Mononuclear cell (primary cell): ENCODE results near the gene PSENEN. TPM values are rescaled to one million over a fixed set of nuclear protein-coding genes. Genes with fewer than 3 reads are reported as not detected.
"Not testable (repeated sequence)": the region's sequence is repeated elsewhere in the genome, so short reads cannot be mapped to it uniquely, and the experiment has no call there.

Experiments used
- H3K27me3 ChIP-seq: 2 replicates; pipeline ENCODE4 v1.6.0; 2011; ENCODE audit warnings: low read length, control low read depth; ENCODE audit not compliant: insufficient read depth
- H3K4me1 ChIP-seq: 2 replicates; pipeline ENCODE4 v1.5.1; 2011; ENCODE audit warnings: mild to moderate bottlenecking, low read length, control low read depth; ENCODE audit not compliant: insufficient read depth
- H3K4me3 ChIP-seq: 2 replicates; pipeline ENCODE4 v1.5.1; 2011; ENCODE audit warnings: mild to moderate bottlenecking, low read length, moderate library complexity
- H3K9me3 ChIP-seq: 2 replicates; pipeline ENCODE4 v1.5.1; 2011; ENCODE audit warnings: low read depth, mild to moderate bottlenecking, control low read depth, low read length
- total RNA-seq: library from RNA; depleted of rRNA; stranded (reverse); fragments of >200 nt; gene quantifications from one replicate; pipeline ENCODE4 v1.2.3, GENCODE V29; 2012

Gene PSENEN
- total RNA-seq, 1 donor, result 8.0 TPM

DNA sequence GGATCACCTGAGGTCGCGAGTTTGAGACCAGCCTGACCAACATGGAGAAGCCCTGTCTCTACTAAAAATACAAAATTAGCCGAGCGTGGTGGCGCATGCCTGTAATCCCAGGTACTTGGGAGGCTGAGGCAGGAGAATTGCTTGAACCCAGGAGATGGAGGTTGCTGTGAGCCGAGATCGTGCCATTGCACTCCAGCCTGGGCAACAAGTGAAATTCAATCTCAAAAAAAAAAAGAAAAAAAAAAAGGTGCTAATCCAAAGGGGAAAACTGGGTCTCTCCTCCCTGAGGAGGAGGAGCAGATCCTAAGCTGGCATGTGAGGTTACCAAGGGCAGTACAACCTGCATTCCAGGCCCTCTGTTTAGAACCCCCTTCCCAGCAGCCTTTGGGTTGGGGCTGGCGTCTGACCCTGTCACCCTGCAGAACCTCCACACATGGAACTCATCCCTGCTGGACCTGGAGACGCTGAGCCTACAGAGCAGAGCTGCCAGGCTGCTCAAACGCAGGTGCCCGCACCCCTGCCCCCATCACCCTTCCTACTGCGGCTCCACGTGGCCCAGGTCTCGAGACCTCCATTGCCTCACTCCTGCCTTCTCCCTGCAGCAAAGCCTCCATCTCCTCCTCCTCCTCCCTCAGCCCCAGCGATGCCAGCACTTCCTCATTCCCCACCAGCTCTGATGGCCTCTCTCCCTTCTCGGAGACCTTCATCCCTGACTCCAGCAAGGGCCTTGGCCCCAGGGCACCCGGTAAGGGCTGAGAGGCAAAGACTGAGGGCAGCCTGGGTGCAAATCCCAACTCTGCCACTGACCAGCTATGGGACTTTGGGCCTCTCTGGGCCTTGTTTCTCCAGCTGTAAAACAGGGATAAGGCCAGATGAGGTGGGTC is 19.2 kb downstream of the PSENEN start:
- H3K4me1 ChIP-seq, result no peaks in the 10 kb centered on the region
- no peaks in the 10 kb centered on the region for H3K27me3 ChIP-seq
- no peaks in the 10 kb centered on the region for H3K9me3 ChIP-seq
- no peak overlapping the region for H3K4me3 ChIP-seq

DNA sequence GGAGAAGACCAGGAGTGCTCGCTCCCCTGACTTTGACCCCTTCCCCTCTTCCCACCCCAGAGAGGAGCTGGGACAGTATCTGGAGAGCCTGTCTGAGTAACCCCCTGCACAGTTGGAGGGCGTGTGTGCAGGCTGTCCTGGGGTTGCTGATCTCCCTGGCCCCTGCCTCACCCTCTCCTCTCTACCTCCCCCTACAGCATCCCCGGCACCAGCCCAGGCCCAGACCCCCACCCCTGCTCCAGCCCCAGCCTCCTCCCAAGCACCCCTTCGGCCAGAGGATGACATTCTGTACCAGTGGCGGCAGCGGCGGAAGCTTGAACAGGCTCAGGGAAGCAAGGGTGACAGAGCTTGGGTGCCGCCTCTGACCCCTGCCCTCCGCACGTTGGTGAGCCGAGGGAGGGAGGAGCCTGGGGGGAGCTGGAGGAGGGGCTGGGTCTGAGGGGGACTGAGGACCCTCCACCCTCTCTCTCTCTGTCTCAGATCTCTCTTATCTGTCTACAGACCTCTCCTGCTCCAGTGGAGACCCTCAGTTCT is 21.2 kb downstream of the PSENEN start:
- H3K27me3 ChIP-seq, result no peaks in the 10 kb centered on the region
- no peak overlapping the region for H3K4me3 ChIP-seq
- H3K9me3 ChIP-seq, result no peaks in the 10 kb centered on the region
- no peaks in the 10 kb centered on the region for H3K4me1 ChIP-seq

GRCh38 chr19:35767288-35768081 is 22.0 kb downstream of the PSENEN start:
- Histone ChIP-seq H3K27me3 (no peaks in the 10 kb centered on the region), H3K9me3 (no peaks in the 10 kb centered on the region), H3K4me3 (no peak overlapping the region), H3K4me1 (no peaks in the 10 kb centered on the region)

DNA sequence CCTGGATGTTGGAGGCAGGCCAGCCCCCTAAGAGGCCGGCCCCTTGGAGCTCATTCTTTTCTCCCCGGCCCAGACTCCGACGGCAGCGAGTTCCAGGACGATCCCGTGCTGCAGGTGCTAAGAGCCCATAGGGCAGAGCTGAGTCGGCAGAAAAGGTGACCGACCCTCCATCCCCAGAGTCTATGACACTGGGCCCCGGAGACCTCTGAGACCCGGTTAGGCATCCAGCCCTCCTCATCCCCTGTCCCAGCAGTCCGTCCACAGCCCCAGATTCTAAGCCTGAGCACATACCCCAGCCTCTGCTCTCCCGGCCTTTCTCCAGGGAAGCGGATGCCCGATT is 22.6 kb downstream of the PSENEN start:
- no peaks in the 10 kb centered on the region for H3K27me3 ChIP-seq
- H3K4me3 ChIP-seq, result no peak overlapping the region
- no peaks in the 10 kb centered on the region for H3K9me3 ChIP-seq
- H3K4me1 ChIP-seq, result no peaks in the 10 kb centered on the region

DNA sequence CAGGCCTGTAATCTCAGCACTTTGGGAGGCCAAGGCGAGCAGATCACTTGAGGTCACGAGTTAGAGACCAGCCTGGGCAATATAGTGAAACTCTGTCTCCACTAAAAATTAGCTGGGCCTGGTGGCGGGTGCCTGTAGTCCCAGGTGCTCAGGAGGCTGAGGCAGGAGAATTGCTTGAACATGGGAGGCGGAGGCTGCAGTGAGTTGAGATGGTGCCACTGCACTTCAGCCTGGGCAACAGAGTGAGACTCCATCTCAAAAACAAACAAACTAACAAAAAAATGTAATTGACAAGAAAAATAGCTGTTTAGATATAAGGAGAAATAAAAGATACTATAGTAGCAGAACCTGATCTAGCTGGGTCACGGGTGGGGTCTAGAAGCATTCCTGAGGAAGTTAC is 26.9 kb downstream of the PSENEN start:
- H3K27me3 ChIP-seq, H3K9me3 ChIP-seq, H3K4me3 ChIP-seq: not testable (repeated sequence)
- H3K4me1 ChIP-seq, result peaks cover 12% of the 10 kb centered on the region

DNA sequence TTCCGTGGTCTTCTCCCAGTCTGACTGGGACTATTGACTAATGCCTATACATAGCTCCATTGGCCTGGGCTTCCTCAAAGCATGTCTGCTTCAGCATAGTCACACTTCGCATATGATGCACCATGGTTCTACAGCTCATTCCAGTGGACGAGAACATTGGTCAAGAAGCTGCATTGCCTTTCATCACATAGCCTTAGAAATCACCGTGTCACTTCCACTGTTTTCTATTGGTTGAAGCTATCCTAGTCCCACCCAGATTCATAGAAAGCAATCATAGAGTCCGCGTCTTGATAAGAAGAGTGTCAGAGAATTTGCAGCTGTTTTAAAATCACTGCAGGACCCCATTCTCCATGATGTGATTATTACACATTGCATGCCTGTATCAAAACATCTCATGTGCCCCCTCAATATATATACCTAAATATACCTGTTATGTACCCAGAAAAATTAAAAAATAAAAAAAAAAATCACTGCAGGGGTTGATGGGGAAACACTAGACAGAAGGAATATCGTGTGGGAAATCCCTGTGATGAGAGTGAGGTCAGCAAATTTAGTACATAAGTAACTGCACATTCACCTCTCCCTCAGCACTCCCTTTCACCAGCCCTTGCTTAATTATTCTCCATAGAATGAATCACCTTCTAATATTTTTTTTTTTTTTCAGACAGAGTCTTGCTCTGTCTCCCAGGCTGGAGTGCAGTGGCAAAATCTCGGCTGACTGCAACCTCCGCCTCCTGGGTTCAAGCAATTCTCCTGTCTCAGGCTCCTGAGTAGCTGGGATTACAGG is 27.8 kb downstream of the PSENEN start:
- Histone ChIP-seq H3K4me1 (peaks cover 12% of the 10 kb centered on the region), H3K27me3 (no peaks in the 10 kb centered on the region), H3K4me3 (no peak overlapping the region), H3K9me3 (no peaks in the 10 kb centered on the region)

- Histone ChIP-seq H3K27me3 (no peaks in the 10 kb centered on the region), H3K9me3 (no peaks in the 10 kb centered on the region), H3K4me3 (peak overlapping the region; percentile 52), H3K4me1 (peaks cover 12% of the 10 kb centered on the region)
Measured at GRCh38 chr19:35774274-35775045, 29.0 kb downstream of the PSENEN start.

GRCh38 chr19:35775046-35775297 is 29.5 kb downstream of the PSENEN start:
- H3K4me3 ChIP-seq, result peak overlapping the region; percentile 52
- no peaks in the 10 kb centered on the region for H3K9me3 ChIP-seq
- H3K27me3 ChIP-seq, result no peaks in the 10 kb centered on the region
- peaks cover 12% of the 10 kb centered on the region for H3K4me1 ChIP-seq

DNA sequence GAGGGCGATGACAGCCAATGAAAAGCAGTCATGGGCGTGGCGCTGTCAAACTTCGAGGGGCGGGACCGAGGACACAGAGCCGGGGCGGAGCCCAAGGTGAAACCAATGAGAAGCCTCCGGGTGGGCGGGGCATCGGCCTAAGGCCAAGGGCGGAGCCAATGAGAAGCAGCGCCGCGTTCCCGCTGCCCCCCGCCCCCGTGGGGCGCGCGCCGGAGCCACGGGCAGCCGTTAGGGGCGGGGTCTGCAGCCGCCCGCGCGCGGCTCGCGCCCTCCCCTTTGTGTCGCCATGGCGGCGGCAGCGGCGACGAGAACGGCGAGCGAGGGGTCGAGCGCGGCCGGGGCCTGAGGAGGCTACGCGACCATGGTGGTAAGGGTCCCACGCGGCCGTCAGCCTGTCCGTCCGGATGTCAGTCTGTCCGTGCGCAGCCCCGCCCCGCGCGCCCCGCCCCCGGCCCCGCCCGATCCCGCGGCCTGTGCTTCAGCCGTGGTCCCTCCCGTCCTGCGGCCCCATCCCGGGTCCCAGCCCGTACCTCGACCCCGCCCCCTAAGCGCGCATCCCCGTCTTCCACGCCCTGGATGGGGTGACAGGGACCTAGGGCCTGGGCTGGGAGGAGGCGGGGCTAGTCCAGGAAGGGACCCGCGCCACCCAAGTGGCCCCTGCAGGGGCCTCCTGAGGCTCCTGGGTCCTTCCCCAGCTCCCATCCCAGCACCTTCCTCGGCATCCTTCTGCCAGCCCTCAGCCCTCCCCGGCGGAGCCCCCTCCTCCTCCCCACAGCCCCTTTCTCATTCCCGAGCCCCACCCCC is 30.0 kb downstream of the PSENEN start, which contains the start of gene ARHGAP33:
Gene ARHGAP33, plus strand, starts transcription at position 267 of the 804 bp plus-strand sequence. Its CDS starts 95 bp downstream, at position 362.
- no peaks in the 10 kb centered on the region for H3K9me3 ChIP-seq
- H3K27me3 ChIP-seq, result no peaks in the 10 kb centered on the region
- peaks cover 12% of the 10 kb centered on the region for H3K4me1 ChIP-seq
- H3K4me3 ChIP-seq, result peak within 1 kb of the TSS; percentile 52

DNA sequence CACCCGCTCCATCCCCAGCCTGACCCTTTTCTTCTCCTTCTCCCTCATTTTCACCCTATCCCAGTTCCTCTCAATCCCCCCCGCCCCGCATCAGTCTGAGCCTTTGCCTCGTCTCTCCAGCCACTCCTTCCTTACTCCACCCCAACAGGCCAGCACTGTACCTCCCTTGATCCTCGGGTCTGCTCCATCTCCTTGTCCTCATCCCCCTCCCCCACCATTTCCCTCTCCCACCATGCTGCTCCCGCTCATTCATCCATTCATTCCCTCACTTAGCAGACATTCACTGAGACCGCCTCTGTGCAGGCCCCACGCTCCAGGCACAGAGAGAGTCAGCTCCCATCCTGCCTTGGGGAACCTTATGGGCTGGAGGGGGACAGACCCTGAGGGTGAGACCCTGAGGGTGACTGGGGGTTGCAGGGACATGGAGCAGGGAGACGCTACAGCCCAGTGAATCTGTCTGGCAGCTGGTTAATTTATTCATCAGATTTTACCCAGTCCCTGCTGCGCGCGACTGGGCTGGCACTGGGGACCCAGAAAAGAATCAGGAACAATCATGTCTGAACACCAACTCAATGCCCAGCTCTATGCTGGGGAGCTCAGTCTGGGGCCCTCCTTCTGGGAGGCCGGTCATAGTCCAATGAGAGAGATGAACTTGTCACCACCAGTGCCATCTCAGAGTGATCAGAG is 30.8 kb downstream of the PSENEN start:
- H3K9me3 ChIP-seq, result no peaks in the 10 kb centered on the region
- H3K4me1 ChIP-seq, result peaks cover 12% of the 10 kb centered on the region
- no peak overlapping the region for H3K4me3 ChIP-seq

DNA sequence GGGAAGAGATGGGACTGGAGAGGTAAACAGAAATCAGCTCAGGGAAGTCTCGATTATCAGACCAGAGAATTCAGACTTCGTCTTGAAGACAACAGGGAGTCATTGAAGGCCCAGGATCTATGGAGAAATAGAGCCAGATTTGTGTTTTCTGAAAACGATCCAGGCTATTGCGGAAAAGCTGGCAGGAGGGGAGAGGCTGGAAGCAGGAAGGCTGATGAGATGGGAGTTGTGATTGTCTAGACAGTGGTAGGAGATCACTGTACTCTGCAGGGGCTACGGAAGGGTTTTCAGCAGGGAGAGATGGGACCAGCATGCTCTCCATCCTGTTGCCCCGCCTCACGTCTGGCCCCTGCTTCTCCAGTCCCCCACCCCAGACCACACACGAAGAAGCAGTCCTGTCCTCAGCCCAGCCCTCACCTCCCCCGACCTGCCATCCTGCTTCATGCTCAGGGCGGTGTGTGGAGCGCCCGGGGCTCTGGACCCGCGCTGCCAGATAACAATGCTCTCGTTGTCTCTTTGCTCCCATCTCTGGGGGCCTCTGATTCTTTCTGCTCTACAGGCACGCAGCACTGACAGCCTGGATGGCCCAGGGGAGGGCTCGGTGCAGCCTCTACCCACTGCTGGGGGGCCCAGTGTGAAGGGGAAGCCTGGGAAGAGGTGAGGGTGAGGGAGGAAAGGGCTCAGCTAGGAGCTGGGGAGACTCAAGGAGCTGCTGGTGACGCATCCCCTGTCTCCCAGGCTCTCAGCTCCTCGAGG is 31.8 kb downstream of the PSENEN start:
- Histone ChIP-seq H3K4me3 (no peak overlapping the region), H3K27me3 (no peaks in the 10 kb centered on the region), H3K4me1 (peaks cover 12% of the 10 kb centered on the region), H3K9me3 (no peaks in the 10 kb centered on the region)

More for the DNA sequence above, 30.8 kb downstream of the PSENEN start:
- no peaks in the 10 kb centered on the region for H3K27me3 ChIP-seq

DNA sequence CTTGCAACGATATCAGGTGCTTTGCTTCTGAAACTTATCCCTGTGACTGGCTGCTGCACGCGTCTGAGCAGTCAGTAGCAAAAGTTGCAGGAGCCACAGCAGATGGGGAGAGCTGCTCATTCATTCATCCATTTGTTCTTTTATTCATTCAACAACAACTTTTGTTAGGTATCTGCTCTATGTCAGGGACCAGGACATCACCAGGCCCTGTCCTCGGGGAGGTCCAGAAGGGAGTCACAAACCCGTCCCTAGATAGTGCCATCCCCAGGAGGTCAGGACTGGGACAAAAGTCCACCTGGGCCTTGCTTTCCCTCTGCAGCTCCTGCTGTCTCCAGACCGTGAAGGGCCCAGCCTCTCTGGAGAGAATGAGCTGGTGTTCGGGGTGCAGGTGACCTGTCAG is 32.5 kb downstream of the PSENEN start:
- Histone ChIP-seq H3K27me3 (no peaks in the 10 kb centered on the region), H3K4me3 (no peak overlapping the region), H3K4me1 (peaks cover 12% of the 10 kb centered on the region), H3K9me3 (no peaks in the 10 kb centered on the region)

DNA sequence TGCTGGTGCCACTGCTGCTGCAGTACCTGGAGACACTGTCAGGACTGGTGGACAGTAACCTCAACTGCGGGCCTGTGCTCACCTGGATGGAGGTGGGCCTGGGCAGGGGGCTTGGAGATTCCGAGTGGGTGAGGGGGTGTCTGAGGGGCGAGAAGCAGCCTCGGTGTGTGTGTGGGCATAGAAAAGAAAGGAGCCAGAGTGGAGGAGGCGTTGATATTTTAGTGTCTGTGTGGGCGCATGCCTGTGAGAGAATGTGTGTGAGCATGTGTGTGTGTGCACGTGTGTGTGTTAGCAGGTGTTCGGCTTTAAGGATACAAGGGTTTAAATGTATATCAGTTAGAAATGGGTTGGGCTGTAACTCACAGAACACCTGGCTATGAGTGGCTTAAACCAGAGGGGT is 33.6 kb downstream of the PSENEN start:
- Histone ChIP-seq H3K27me3 (no peaks in the 10 kb centered on the region), H3K9me3 (no peaks in the 10 kb centered on the region), H3K4me3 (no peak overlapping the region), H3K4me1 (peaks cover 12% of the 10 kb centered on the region)
